Activated CD4-positive, alpha-beta T cell treated with anti-CD3 and anti-CD28 coated beads, Interleukin-2, amount 50 U/mL, for 1 hour (primary cell): ENCODE data around the gene SAPCD1.

Source experiments
- DNase-seq: peaks from one replicate; pipeline ENCODE4 v3.0.0-alpha.2; 2020

Gene SAPCD1

GRCh38 chr6:31729979-31730630 lies 32.4 kb upstream of the SAPCD1 start:
- DNase-seq: peak; percentile 59

- no peak for DNase-seq
Observed at GRCh38 chr6:31730631-31731086, 31.8 kb upstream of the SAPCD1 start.

GRCh38 chr6:31732029-31732428 lies 30.4 kb upstream of the SAPCD1 start:
- no peak for DNase-seq

GRCh38 chr6:31733734-31734133 lies 28.7 kb upstream of the SAPCD1 start:
- DNase-seq: no peak

- DNase-seq: no peak
Observed at GRCh38 chr6:31734247-31734820, 28.1 kb upstream of the SAPCD1 start.

- peak; percentile 39 for DNase-seq
Observed at GRCh38 chr6:31734821-31735406, 27.5 kb upstream of the SAPCD1 start.

GRCh38 chr6:31736021-31736767 lies 26.3 kb upstream of the SAPCD1 start, which contains the start of gene CLIC1:
TSS of gene CLIC1 (minus strand) at chr6:31736530. CDS start at chr6:31736300, 230 bp downstream.
- DNase-seq: peak; percentile 75

GRCh38 chr6:31736768-31737314 lies 25.6 kb upstream of the SAPCD1 start:
- no peak for DNase-seq

- no peak for DNase-seq
Observed at GRCh38 chr6:31737315-31737990, 25.0 kb upstream of the SAPCD1 start.

GRCh38 chr6:31737991-31738979 lies 24.2 kb upstream of the SAPCD1 start:
- DNase-seq: peak; percentile 58

- DNase-seq: peak; percentile 91
Observed at GRCh38 chr6:31739639-31740396, 22.6 kb upstream of the SAPCD1 start, which contains the start of gene MSH5. TSS of gene MSH5 (plus strand) at chr6:31740005. CDS start at chr6:31740467, 462 bp downstream.

GRCh38 chr6:31740397-31741223 lies 21.8 kb upstream of the SAPCD1 start:
- no peak for DNase-seq

GRCh38 chr6:31741815-31742214 lies 20.6 kb upstream of the SAPCD1 start:
- DNase-seq: no peak

GRCh38 chr6:31742894-31743293 lies 19.6 kb upstream of the SAPCD1 start:
- no peak for DNase-seq

- no peak for DNase-seq
Observed at GRCh38 chr6:31744422-31744821, 18.0 kb upstream of the SAPCD1 start.

GRCh38 chr6:31749301-31750036 lies 13.0 kb upstream of the SAPCD1 start:
- DNase-seq: no peak

GRCh38 chr6:31750411-31751022 lies 11.9 kb upstream of the SAPCD1 start:
- no peak for DNase-seq

- no peak for DNase-seq
Observed at GRCh38 chr6:31752739-31753319, 9.6 kb upstream of the SAPCD1 start.
